ENCODE results near the gene TRIM34.

- TF ChIP-seq CTCF (IDR thresholded peaks at IDR 0.05; ENCODE audit: low read depth, low read length, missing input control) (no peak), YY1 (IDR thresholded peaks at IDR 0.05) (no peak), RAD21 (IDR thresholded peaks at IDR 0.05) (no peak), REST (IDR thresholded peaks at IDR 0.05) (no peak), FOXA1 (IDR thresholded peaks at IDR 0.05) (no peak), MAX (IDR thresholded peaks at IDR 0.05) (no peak), JUND (IDR thresholded peaks at IDR 0.05) (no peak), TAF1 (conservative IDR thresholded peaks at IDR 0.05) (no peak), GABPA (IDR thresholded peaks at IDR 0.05 in 1 of 2, conservative IDR thresholded peaks at IDR 0.05 in 1 of 2) (no peak), SP1 (IDR thresholded peaks at IDR 0.05) (no peak)
Measured at GRCh38 chr11:5611627-5612026, 13.2 kb upstream of the TRIM34 start.

Data from liver (tissue), 3 donors.